GM12878 (cell line): ENCODE results near the gene SLX4. TPM values are rescaled to one million over a fixed set of nuclear protein-coding genes. Genes with fewer than 3 reads are reported as not detected.

Experiments used
- ATAC-seq: fragments of 200-7000 bp; cut with Tn5 transposase; 3 replicates; pipeline ENCODE4 v1.9.1; 2020; ENCODE audit warnings: mild to moderate bottlenecking, moderate library complexity
- BruUV-seq: library from RNA; stranded (reverse); fragments of 400-500 nt; replicated peaks from 2 replicates; lab custom pipeline; 2021; lab: Mats Ljungman, UMichigan
- CTCF ChIA-PET: fragments of 300-600 bp; sonication (Branson Sonifier 250); formaldehyde crosslinking; extraction: SDS; loops from one replicate; lab custom pipeline; 2021; ENCODE audit warnings: inconsistent platforms; lab: Yijun Ruan, JAX
- POLR2A ChIA-PET: fragments of 350-600 bp; formaldehyde crosslinking; extraction: SDS; loops from one replicate; lab custom pipeline; 2021; ENCODE audit warnings: inconsistent platforms; lab: Charles Lee
- RAD21 ChIA-PET: fragments of 300-600 bp; sonication (Branson Sonifier 250); formaldehyde crosslinking; loops from one replicate; lab custom pipeline; 2023; ENCODE audit warnings: antibody characterized with exemption; ENCODE audit not compliant: unreplicated experiment; lab: Charles Lee
- SMC1A ChIA-PET: fragments of 300-600 bp; sonication (Branson Sonifier 250); formaldehyde crosslinking; loops from one replicate; lab custom pipeline; 2023; ENCODE audit not compliant: unreplicated experiment, uncharacterized antibody; lab: Charles Lee
- DNase-seq: peaks from one replicate; pipeline ENCODE4 v3.0.0-alpha.2; 2011; ENCODE audit warnings: low read depth, low spot score
- FAIRE-seq: peaks from 3 replicates; lab custom pipeline; 2011; peaks lifted over from hg19 to GRCh38; lab: Jason Lieb, UNC
- H2AFZ ChIP-seq: 2 replicates; pipeline ENCODE4 v1.6.0; 2011; ENCODE audit warnings: low read depth, low read length, control low read depth; ENCODE audit not compliant: control insufficient read depth
- H3K27ac ChIP-seq: 2 replicates; pipeline ENCODE4 v1.5.1; 2011; ENCODE audit warnings: control low read depth; ENCODE audit not compliant: control insufficient read depth, insufficient read depth
- H3K27me3 ChIP-seq, 2 experiments: replicated peaks in 1 of 2; 2 replicates each; pipeline versions ENCODE4 v1.6.0 to v1.6.1; 2011; ENCODE audit warnings: low read length in 1 of 2; ENCODE audit not compliant: control insufficient read depth in 2 of 2, insufficient read depth in 2 of 2
- H3K36me3 ChIP-seq, 2 experiments: 2 replicates each; pipeline ENCODE4 v1.5.1; 2011; ENCODE audit warnings: low read length in 1 of 2; ENCODE audit not compliant: control insufficient read depth in 2 of 2, insufficient read depth in 2 of 2
- H3K4me1 ChIP-seq: 2 replicates; pipeline ENCODE4 v1.6.1; 2011; ENCODE audit warnings: mild to moderate bottlenecking, low read length, moderate library complexity, mixed read lengths; ENCODE audit not compliant: control insufficient read depth, insufficient read depth
- H3K4me2 ChIP-seq: 2 replicates; pipeline ENCODE4 v1.6.0; 2011; ENCODE audit warnings: control low read depth; ENCODE audit not compliant: control insufficient read depth, insufficient read depth
- H3K4me3 ChIP-seq: fragments of 200-600 bp; sonication (generic); 2 replicates; pipeline ENCODE4 v1.5.1; 2016
- H3K79me2 ChIP-seq: 2 replicates; pipeline ENCODE4 v1.6.0; 2011; ENCODE audit warnings: low read length; ENCODE audit not compliant: control insufficient read depth, insufficient read depth
- H3K9ac ChIP-seq: 2 replicates; pipeline ENCODE4 v1.8.0; 2011; ENCODE audit warnings: low read length, control low read depth, mixed read lengths; ENCODE audit not compliant: control insufficient read depth, insufficient read depth
- H3K9me3 ChIP-seq: replicated peaks from 3 replicates; pipeline ENCODE4 v1.5.1; 2011; ENCODE audit warnings: mild to moderate bottlenecking, low read length; ENCODE audit not compliant: control insufficient read depth, insufficient read depth
- H4K20me1 ChIP-seq: 2 replicates; pipeline ENCODE4 v1.6.0; 2011; ENCODE audit not compliant: control insufficient read depth, insufficient read depth
- EGR1 ChIP-seq, 2 experiments: IDR thresholded peaks; 1 replicate in 1 of 2; 2 replicates in 1 of 2; pipeline ENCODE4 v1.6.1; 2011 to 2012; ENCODE audit warnings: low read depth in 2 of 2, low read length in 2 of 2, borderline replicate concordance in 1 of 2, mild to moderate bottlenecking in 1 of 2, moderate library complexity in 1 of 2
- FOXM1 ChIP-seq: IDR thresholded peaks from 2 replicates; pipeline ENCODE4 v1.6.1; 2012; ENCODE audit warnings: low read depth, mild to moderate bottlenecking, inconsistent platforms, low read length, moderate library complexity
- NR2C1 ChIP-seq: fragments of 450-650 bp; IDR thresholded peaks from 2 replicates; pipeline ENCODE4 v1.6.1; 2017; ENCODE audit warnings: antibody characterized with exemption, mild to moderate bottlenecking, moderate library complexity
- PML ChIP-seq: IDR thresholded peaks from 2 replicates; pipeline ENCODE4 v1.6.1; 2012; ENCODE audit warnings: low read length, inconsistent platforms
- POU2F2 ChIP-seq: IDR thresholded peaks from 3 replicates; pipeline ENCODE4 v1.6.1; 2011; ENCODE audit warnings: low read depth, mild to moderate bottlenecking, low read length, borderline replicate concordance
- RAD51 ChIP-seq: fragments of 450-650 bp; IDR thresholded peaks from 2 replicates; pipeline ENCODE4 v1.6.1; 2016; ENCODE audit warnings: moderate library complexity, mild to moderate bottlenecking, inconsistent platforms
- RUNX3 ChIP-seq: IDR thresholded peaks from 2 replicates; pipeline ENCODE4 v1.6.1; 2012; ENCODE audit warnings: low read length, inconsistent platforms
- WGBS: methylation state at CpG from one replicate; pipeline ENCODE4 v1.1.6; 2016; ENCODE audit warnings: low lambda C conversion rate; ENCODE audit not compliant: insufficient replicate concordance, insufficient coverage; ENCODE audit errors: missing lambda C conversion rate; 5-methylcytosine and 5-hydroxymethylcytosine counted together
- in situ Hi-C: fragments of 300-500 bp; cut with MboI; formaldehyde crosslinking; loops from 9 replicates; pipeline ENCODE4 v1.14.3; 2018; ENCODE audit warnings: mixed read lengths
- intact Hi-C: fragments of 100-400 bp; cut with micrococcal nuclease; formaldehyde crosslinking; loops from one replicate; pipeline ENCODE4 v1.14.2; 2022; ENCODE audit not compliant: unreplicated experiment
- polyA plus RNA-seq, 11 experiments: library from polyadenylated mRNA; depleted of rRNA in 4 of 11; unstranded in 6 of 11; stranded (reverse) in 5 of 11; fragments of >200 nt; fragmentation: Nextera tagmentation in 4 of 11; fragmentation: Illumina TruSeq in 1 of 11; extraction: Ambion mirVana in 4 of 11; extraction: Trizol in 1 of 11; gene quantifications; 1 replicate in 1 of 11; 2 replicates in 10 of 11; pipeline versions ENCODE4 v1.2.1 to v1.2.3, GENCODE V29; 2011 to 2016; ENCODE audit warnings: inconsistent platforms in 2 of 11, missing spikeins in 2 of 11, low read depth in 1 of 11
- total RNA-seq, 4 experiments: library from RNA; depleted of rRNA in 3 of 4; stranded (reverse); fragments of >200 nt in 3 of 4; fragmentation: Illumina TruSeq in 1 of 4; extraction: Trizol in 1 of 4; gene quantifications; 2 replicates each; pipeline versions ENCODE4 v1.2.1 to v1.2.3, GENCODE V29; 2013 to 2021
- TF ChIP-seq, protein P1 (sequence below): fragments of 450-650 bp; IDR thresholded peaks from 2 replicates; pipeline ENCODE4 v1.6.1; 2016; ENCODE audit warnings: mild to moderate bottlenecking

The SLX4 gene
- total and polyA plus RNA-seq, 10 of the 15 experiments (the other 5 are each of a cell fraction or from before 2014, with no cell fraction given): 0.18 to 12.3 (median 4.8) TPM

DNA sequence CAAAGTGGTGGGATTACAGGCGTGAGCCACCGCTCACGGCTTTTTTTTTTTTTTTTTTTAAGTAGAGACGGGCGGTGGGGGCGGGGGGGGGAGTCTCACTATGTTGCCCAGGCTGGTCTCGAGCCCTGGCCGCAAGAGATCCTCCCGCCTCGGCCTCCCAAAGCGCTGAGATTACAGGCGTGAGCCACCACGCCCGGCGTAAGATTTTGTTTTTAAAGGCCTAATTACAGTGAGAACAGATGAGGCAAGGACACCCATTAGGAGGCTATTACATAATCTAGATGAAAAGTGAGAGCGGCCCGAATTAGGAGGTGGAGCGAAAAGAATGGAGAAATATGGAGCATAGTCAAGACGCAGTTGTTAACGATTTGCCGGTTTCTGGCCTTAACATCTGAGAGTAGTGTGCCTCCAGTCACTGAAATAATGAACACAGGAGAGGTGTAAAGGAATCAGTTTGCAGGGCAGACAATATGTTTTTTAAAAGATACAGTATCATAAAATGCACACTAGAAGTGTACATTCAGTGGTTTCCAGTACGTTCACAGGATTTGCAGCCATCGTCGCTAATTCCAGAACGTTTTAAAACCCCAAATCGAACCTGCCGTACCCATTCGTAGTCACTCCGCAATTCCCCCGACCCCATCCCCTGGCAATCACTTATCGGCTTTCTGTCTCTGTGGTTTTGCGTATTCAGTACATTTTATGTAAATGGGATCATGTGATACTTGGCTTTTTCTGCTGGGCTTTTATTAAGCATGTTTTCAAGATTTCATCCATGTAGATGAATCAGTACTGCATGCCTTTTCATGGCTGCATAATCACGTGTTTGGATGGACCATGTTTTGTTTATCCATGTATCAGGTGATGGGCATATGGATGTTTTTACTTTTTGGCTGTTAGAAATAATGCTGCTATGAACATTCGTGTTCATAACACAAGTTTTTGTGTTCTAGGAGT is 1.4 kb upstream of the SLX4 start:
- intact Hi-C loops (no loop called here), in situ Hi-C loops (no loop called here)
- WGBS: 87% methylated on average over 29 of the region's 34 CpGs
- TF ChIP-seq RUNX3 (peak; percentile 7; the same call in 1 of the 2 replicates), EGR1 (IDR thresholded peaks at IDR 0.05; ENCODE audit: borderline replicate concordance in 1 of 2, low read depth in 2 of 2, low read length in 2 of 2) (no peak), RAD51 (peak; percentile 69), FOXM1 (no peak), PML (no peak), NR2C1 (no peak), POU2F2 (peak; percentile 85; the same call in 1 of the 3 replicates)
- TF ChIP-seq, protein P1, sequence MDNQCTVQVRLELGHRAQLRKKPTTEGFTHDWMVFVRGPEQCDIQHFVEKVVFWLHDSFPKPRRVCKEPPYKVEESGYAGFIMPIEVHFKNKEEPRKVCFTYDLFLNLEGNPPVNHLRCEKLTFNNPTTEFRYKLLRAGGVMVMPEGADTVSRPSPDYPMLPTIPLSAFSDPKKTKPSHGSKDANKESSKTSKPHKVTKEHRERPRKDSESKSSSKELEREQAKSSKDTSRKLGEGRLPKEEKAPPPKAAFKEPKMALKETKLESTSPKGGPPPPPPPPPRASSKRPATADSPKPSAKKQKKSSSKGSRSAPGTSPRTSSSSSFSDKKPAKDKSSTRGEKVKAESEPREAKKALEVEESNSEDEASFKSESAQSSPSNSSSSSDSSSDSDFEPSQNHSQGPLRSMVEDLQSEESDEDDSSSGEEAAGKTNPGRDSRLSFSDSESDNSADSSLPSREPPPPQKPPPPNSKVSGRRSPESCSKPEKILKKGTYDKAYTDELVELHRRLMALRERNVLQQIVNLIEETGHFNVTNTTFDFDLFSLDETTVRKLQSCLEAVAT: peak; percentile 84
- Histone ChIP-seq H3K27ac (peak overlapping the region; percentile 20; the same call in 1 of the 2 replicates), H3K79me2 (peaks cover 58% of the 10 kb centered on the region), H3K4me1 (peaks cover 22% of the 10 kb centered on the region), H3K9ac (peak overlapping the region; percentile 93; the same call in 1 of the 2 replicates), H4K20me1 (no peaks in the 10 kb centered on the region), H3K4me2 (peak overlapping the region; percentile 83), H3K36me3 (peaks cover 0 to 6% of the 10 kb centered on the region in 2 experiments; a peak in 1 of 4 replicates), H2AFZ (no peak overlapping the region), H3K27me3 (no peaks in the 10 kb centered on the region), H3K9me3 (peaks cover 2% of the 10 kb centered on the region; the same call in 2 of the 3 replicates), H3K4me3 (peak overlapping the region; percentile 76)
- CTCF ChIA-PET: interaction anchor here (0.7 to 1.1 kb wide), 2 partner anchors 36 to 86 kb away, joined by 3 read pairs; no protein-coding TSS in a partner anchor
- SMC1A ChIA-PET: interaction anchor here (0.9 to 1.3 kb wide), 5 partner anchors 9 to 34 kb away, joined by 3 to 5 read pairs (median 4); no protein-coding TSS in a partner anchor
- BruUV-seq: no TSS peak
- POLR2A ChIA-PET: interaction anchor here (0.7 to 1.5 kb wide), 3 partner anchors 10 to 38 kb away, joined by 3 to 7 read pairs (median 7); partner anchors contain the start of gene NLRC3
- RAD21 ChIA-PET: interaction anchor here (1.5 kb wide), 1 partner anchor 14 kb away, joined by 6 read pairs; no protein-coding TSS in a partner anchor
- no peak for ATAC-seq
- no peak for DNase-seq
- no peak for FAIRE-seq
